Measurements from ENCODE around the gene GUCY2F.
A peak's percentile ranks its signal among the peaks of the same experiment; 100 is the strongest.

- TF ChIP-seq CTCF (IDR thresholded peaks at IDR 0.05) (peak; percentile 72), SP1 (CRISPR knock-in tag; conservative IDR thresholded peaks at IDR 0.05) (no peak), FOXP4 (CRISPR knock-in tag; IDR thresholded peaks at IDR 0.05) (no peak), ERG (CRISPR knock-in tag; IDR thresholded peaks at IDR 0.05) (no peak), MAX (CRISPR knock-in tag; IDR thresholded peaks at IDR 0.05) (no peak), HMGA2 (CRISPR knock-in tag; IDR thresholded peaks at IDR 0.05) (no peak), TEAD4 (CRISPR knock-in tag; IDR thresholded peaks at IDR 0.05) (no peak), ATF2 (CRISPR knock-in tag; IDR thresholded peaks at IDR 0.05; ENCODE audit: borderline replicate concordance, low read depth) (no peak), USF2 (CRISPR knock-in tag; IDR thresholded peaks at IDR 0.05) (no peak), ZNF281 (CRISPR knock-in tag; IDR thresholded peaks at IDR 0.05) (no peak)
Observed at GRCh38 chrX:109485470-109486340, 3.8 kb upstream of the GUCY2F start.
